Heart right ventricle (tissue), 16 donors: ENCODE data around the gene CACNB2. TPM values are rescaled to one million over a fixed set of nuclear protein-coding genes. Genes with fewer than 3 reads are reported as not detected.

Experiments used
- ATAC-seq, 8 donors: fragments of 200-7000 bp; cut with Tn5 transposase; one replicate each; pipeline ENCODE4 v1.9.1; 2020; ENCODE audit warnings: mild to moderate bottlenecking in 8 of 8, moderate library complexity in 8 of 8, moderate number of reproducible peaks in 1 of 8
- DNase-seq, 2 donors: peaks; one replicate each; pipeline ENCODE4 v3.0.0-alpha.2; 2020
- H3K27ac ChIP-seq, 10 donors: fragments of 200-600 bp; sonication (generic) in 2 of 10; one replicate each; pipeline versions ENCODE4 v1.5.0 to v1.8.0; 2020 to 2022; ENCODE audit warnings: mild to moderate bottlenecking in 3 of 10
- H3K27me3 ChIP-seq, 7 donors: fragments of 200-600 bp; one replicate each; pipeline ENCODE4 v1.8.0; 2021 to 2022; ENCODE audit warnings: mild to moderate bottlenecking in 2 of 7
- H3K36me3 ChIP-seq, 9 donors: fragments of 200-600 bp; sonication (generic) in 1 of 9; one replicate each; pipeline versions ENCODE4 v1.5.0 to v1.8.0; 2020 to 2022; ENCODE audit warnings: mild to moderate bottlenecking in 2 of 9
- H3K4me1 ChIP-seq, 9 donors: fragments of 200-600 bp; sonication (generic) in 1 of 9; one replicate each; pipeline versions ENCODE4 v1.5.0 to v1.8.0; 2020 to 2022; ENCODE audit warnings: mild to moderate bottlenecking in 4 of 9
- H3K4me3 ChIP-seq, 10 donors: fragments of 200-600 bp; sonication (generic) in 2 of 10; one replicate each; pipeline versions ENCODE4 v1.5.0 to v1.8.0; 2020 to 2022; ENCODE audit warnings: mild to moderate bottlenecking in 7 of 10, moderate library complexity in 2 of 10
- H3K9me3 ChIP-seq, 11 donors: fragments of 200-600 bp in 10 of 11; sonication (generic) in 2 of 11; one replicate each; pipeline versions ENCODE4 v1.5.0 to v1.8.0; 2013 to 2022; ENCODE audit warnings: mild to moderate bottlenecking in 2 of 11, control low read depth in 1 of 11, moderate library complexity in 1 of 11
- WGBS, 2 donors: extraction: QIAGEN DNeasy Blood & Tissue Kit; methylation state at CpG; one replicate each; pipeline ENCODE4 v1.1.7; 2013; ENCODE audit warnings: inconsistent platforms in 1 of 2; 5-methylcytosine and 5-hydroxymethylcytosine counted together
- intact Hi-C, 10 donors: fragments of 100-400 bp; cut with DNase I; formaldehyde crosslinking; loops; one replicate each; pipeline versions ENCODE4 v1.11.1 to v1.14.2; 2022
- polyA plus RNA-seq, 2 donors: library from polyadenylated mRNA; stranded (reverse); fragments of 200-250 nt; gene quantifications; one replicate each; pipeline ENCODE4 v1.2.3, GENCODE V29; 2013
- total RNA-seq, 10 donors: library from RNA; stranded (reverse); fragmentation: NEBNext Ultra II Directional in 3 of 10; extraction: Animal tissue kit (Norgen Biotek cat#: 25700) in 3 of 10; gene quantifications; one replicate each; pipeline versions ENCODE4 v1.2.1 to v1.2.4, GENCODE V29; 2021 to 2023
- TF ChIP-seq, protein P1 (sequence below), 9 donors: fragments of 200-600 bp; sonication (generic) in 2 of 9; IDR thresholded peaks; one replicate each; pipeline versions ENCODE4 v1.5.0 to v1.8.0; 2021 to 2022; ENCODE audit warnings: antibody characterized with exemption in 9 of 9, mild to moderate bottlenecking in 5 of 9, moderate library complexity in 1 of 9
- donor health status: Arrhythmogenic right ventricular cardiomyopathy.
- donor health status: ischemic (EF 13 %, LVEDD 7.1; RV severe dilation, severe dysfunction).
- donor health status: healthy with polysubstance abuse.
- donor health status: DM: no; HTN: yes; CAD: no.
- donor health status: DM: no; HTN: no; CAD: no.
- donor health status: ischemic (EF 25% LVEDD 6.9; RV normal size, moderate dysfunction).
- donor health status: ischemic (EF 25% LVEDD 5.7; RV mildly dilated, moderate dysfunction).
- donor health status: healthy.
- donor health status: DM: yes; HTN: yes; CAD: no.
- donor health status: Ischemic cardiomyopathy.
- donor health status: ischemic (EF 35%, LVEDD 5.7; RV mildly dilated, moderate dysfunction).
- donor health status: nonischemic (EF 11% LVEDD 7.7; RV severe dilation, severe dysfunction).
- donor health status: DM: yes; HTN: yes; CAD: no.
- donor health status: PGD.
- donor health status: ischemic (EF 29% LVEDD 5.4; RV normal size, mild dysfunction).
- donor health status: nonischemic (EF 23%, LVEDD 6.1; RV moderate dilation, normal function).

CACNB2 gene
- total and polyA plus RNA-seq, 12 donors: 8.9 to 71.1 (median 36.7) TPM

DNA sequence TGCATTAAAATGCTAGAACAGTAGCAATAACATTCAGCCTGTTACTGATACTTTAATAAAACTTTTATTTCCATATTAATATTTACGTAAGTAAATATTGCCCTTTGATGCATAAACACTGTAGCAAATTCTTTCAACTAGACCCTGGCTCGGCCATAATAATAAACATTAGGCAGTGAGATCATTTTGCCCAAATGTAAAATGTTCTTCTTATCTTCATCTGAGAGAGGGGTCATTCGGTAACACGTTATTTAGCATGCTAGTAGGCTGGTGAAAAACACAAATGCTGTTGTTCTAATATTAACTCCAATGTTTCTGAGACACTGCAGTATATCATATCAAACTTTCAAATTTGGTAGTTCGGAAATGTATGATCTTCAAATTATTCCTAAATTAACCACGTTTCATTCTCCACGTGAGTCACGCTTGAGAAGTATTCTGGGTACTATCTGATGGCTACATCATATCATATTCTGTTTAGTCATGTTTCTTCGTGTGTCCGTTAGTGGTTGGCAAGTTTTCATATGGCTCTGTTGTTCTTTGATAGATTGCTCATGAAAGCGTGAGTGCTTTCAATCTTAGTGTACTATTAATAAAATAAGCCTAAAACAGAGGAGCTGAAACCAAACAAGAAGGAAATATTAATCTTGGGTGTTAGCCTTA lies 365.4 kb downstream of the CACNB2 start:
- Histone ChIP-seq H3K9me3 (no peaks in the 10 kb centered on the region), H3K4me1 (peaks cover 0 to 14% (median 8%) of the 10 kb centered on the region in 9 donors), H3K27ac (peak overlapping the region in 7 of 10 donors; percentile 7 to 56 (median 27)), H3K4me3 (no peak overlapping the region), H3K27me3 (no peaks in the 10 kb centered on the region), H3K36me3 (peaks cover 0 to 46% (median 0%) of the 10 kb centered on the region in 9 donors)
- intact Hi-C loops: no loop called here
- DNase-seq: no peak
- TF ChIP-seq, protein P1, sequence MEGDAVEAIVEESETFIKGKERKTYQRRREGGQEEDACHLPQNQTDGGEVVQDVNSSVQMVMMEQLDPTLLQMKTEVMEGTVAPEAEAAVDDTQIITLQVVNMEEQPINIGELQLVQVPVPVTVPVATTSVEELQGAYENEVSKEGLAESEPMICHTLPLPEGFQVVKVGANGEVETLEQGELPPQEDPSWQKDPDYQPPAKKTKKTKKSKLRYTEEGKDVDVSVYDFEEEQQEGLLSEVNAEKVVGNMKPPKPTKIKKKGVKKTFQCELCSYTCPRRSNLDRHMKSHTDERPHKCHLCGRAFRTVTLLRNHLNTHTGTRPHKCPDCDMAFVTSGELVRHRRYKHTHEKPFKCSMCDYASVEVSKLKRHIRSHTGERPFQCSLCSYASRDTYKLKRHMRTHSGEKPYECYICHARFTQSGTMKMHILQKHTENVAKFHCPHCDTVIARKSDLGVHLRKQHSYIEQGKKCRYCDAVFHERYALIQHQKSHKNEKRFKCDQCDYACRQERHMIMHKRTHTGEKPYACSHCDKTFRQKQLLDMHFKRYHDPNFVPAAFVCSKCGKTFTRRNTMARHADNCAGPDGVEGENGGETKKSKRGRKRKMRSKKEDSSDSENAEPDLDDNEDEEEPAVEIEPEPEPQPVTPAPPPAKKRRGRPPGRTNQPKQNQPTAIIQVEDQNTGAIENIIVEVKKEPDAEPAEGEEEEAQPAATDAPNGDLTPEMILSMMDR (IDR thresholded peaks at IDR 0.05): no peak
- peak in 4 of 8 donors; percentile 46 to 64 (median 48) for ATAC-seq
- 36 to 38% methylated on average over 11 of the region's 11 CpGs for WGBS, 2 donors

DNA sequence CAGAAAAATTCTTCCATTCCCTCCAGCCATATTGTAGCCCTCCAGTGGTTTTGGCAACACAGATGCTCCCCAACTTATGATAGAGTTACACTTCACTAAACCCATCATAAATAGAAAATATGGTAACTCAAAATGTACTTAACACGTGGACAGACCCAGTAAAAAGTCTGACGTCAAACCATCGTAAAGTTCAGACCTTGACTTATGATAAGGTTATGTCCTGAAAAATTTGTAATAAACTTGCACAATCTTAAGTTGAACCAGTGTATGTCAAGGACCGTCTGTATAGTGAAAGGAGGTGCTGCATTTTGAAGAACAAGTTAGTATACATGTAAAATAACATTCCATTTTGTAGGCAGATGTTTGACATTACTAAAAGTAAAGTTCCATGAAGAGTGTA lies 368.4 kb downstream of the CACNB2 start:
- H3K27me3 ChIP-seq: no peaks in the 10 kb centered on the region
- H3K4me1 ChIP-seq: peaks cover 0 to 12% (median 8%) of the 10 kb centered on the region in 9 donors
- H3K4me3 ChIP-seq: no peak overlapping the region
- ATAC-seq (no peak), DNase-seq (no peak)
- TF ChIP-seq, protein P1 (IDR thresholded peaks at IDR 0.05): no peak
- intact Hi-C loops: no loop called here
- 88 to 89% methylated on average over 4 of the region's 4 CpGs for WGBS, 2 donors
- H3K9me3 ChIP-seq: no peaks in the 10 kb centered on the region
- H3K27ac ChIP-seq: no peak overlapping the region
- H3K36me3 ChIP-seq: peaks cover 0 to 48% (median 0%) of the 10 kb centered on the region in 9 donors

DNA sequence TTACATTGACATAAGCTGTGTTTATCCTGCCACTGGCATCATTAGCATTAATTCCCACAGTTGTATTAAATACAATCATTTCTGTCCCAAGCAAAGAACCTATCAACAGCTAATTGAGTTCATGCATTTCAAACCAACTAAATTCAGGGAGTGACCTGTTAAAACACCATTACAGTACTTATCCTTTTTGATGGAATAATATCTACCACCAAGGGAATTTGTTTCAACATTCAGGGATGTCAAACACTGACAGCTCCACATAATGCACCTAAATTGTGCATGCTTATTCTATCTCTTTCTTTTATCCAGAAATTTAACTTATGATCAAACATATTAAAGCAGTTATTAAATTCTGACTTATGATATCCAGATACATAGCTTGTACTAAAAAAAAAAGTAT lies 374.3 kb downstream of the CACNB2 start:
- no peak for DNase-seq
- Histone ChIP-seq H3K27ac (no peak overlapping the region), H3K4me1 (no peaks in the 10 kb centered on the region), H3K4me3 (no peak overlapping the region), H3K9me3 (no peaks in the 10 kb centered on the region), H3K27me3 (no peaks in the 10 kb centered on the region), H3K36me3 (peaks cover 0 to 72% (median 7%) of the 10 kb centered on the region in 9 donors)
- TF ChIP-seq, protein P1 (IDR thresholded peaks at IDR 0.05): no peak
- no peak for ATAC-seq
- intact Hi-C loops: no loop called here

DNA sequence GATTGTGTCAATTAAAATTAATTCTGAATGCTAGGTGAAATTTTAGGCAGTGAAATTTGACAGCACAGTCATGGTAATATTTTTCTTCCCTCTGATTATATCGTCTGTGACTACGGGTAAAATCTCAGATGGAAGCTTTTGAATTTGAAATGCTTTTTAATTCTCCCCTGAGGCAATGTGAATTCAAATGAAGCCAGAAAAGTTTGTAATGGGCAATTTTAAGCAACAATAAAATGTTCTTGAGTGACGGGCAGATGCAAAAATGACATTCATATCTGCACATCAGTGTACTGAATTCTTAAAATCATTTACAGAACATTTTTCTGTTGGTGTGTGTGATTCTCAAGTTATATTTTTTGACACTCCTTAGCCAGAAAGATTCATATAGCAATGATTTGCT lies 376.6 kb downstream of the CACNB2 start:
- ATAC-seq (no peak), DNase-seq (no peak)
- intact Hi-C loops: no loop called here
- H3K4me3 ChIP-seq: no peak overlapping the region
- no peaks in the 10 kb centered on the region for H3K9me3 ChIP-seq
- H3K27me3 ChIP-seq: no peaks in the 10 kb centered on the region
- H3K27ac ChIP-seq: no peak overlapping the region
- peaks cover 0 to 79% (median 15%) of the 10 kb centered on the region in 9 donors for H3K36me3 ChIP-seq
- 81 to 85% methylated on average over 3 of the region's 3 CpGs for WGBS, 2 donors
- TF ChIP-seq, protein P1 (IDR thresholded peaks at IDR 0.05): no peak
- H3K4me1 ChIP-seq: no peaks in the 10 kb centered on the region
